Stimulated activated naive CD4-positive, alpha-beta T cell treated with Interleukin-2 at 50 U/mL for 16 hours (primary cell): ENCODE data around the gene RASGRP1.
A peak's percentile ranks its signal among the peaks of the same experiment; 100 is the strongest.
"Not testable (repeated sequence)": the region's sequence is repeated elsewhere in the genome, so short reads cannot be mapped to it uniquely, and the experiment has no call there.

ENCODE experiments used
- DNase-seq: peaks from one replicate; lab custom pipeline; 2025; lab: John Stamatoyannopoulos, UW

Gene RASGRP1

GRCh38 chr15:38564557-38565286 is at the start of gene RASGRP1:
RASGRP1 (minus strand) TSS chr15:38564814; CDS start chr15:38564628, 186 bp downstream.
- DNase-seq, result peak; percentile 83

- no peak for DNase-seq
Observed at GRCh38 chr15:38613085-38613484, 48.5 kb upstream of the RASGRP1 start.

- peak; percentile 50 for DNase-seq
Observed at GRCh38 chr15:38612159-38612863, 47.7 kb upstream of the RASGRP1 start.

- DNase-seq, result peak; percentile 53
Observed at GRCh38 chr15:38611228-38611627, 46.6 kb upstream of the RASGRP1 start.

GRCh38 chr15:38610748-38611147 is 46.1 kb upstream of the RASGRP1 start:
- peak; percentile 44 for DNase-seq

GRCh38 chr15:38609097-38609738 is 44.6 kb upstream of the RASGRP1 start:
- DNase-seq, result no peak

- no peak for DNase-seq
Observed at GRCh38 chr15:38608682-38609081, 44.1 kb upstream of the RASGRP1 start.

- DNase-seq, result no peak
Observed at GRCh38 chr15:38605744-38606143, 41.1 kb upstream of the RASGRP1 start.

- no peak for DNase-seq
Observed at GRCh38 chr15:38603672-38604071, 39.1 kb upstream of the RASGRP1 start.

GRCh38 chr15:38602910-38603670 is 38.5 kb upstream of the RASGRP1 start:
- no peak for DNase-seq

- no peak for DNase-seq
Observed at GRCh38 chr15:38600236-38600635, 35.6 kb upstream of the RASGRP1 start.

- DNase-seq, result no peak
Observed at GRCh38 chr15:38598749-38599148, 34.1 kb upstream of the RASGRP1 start.

GRCh38 chr15:38597219-38597800 is 32.7 kb upstream of the RASGRP1 start:
- DNase-seq, result no peak

GRCh38 chr15:38593524-38593923 is 28.9 kb upstream of the RASGRP1 start:
- no peak for DNase-seq

GRCh38 chr15:38589502-38589901 is 24.9 kb upstream of the RASGRP1 start:
- no peak for DNase-seq

- no peak for DNase-seq
Observed at GRCh38 chr15:38588672-38589071, 24.1 kb upstream of the RASGRP1 start.

- no peak for DNase-seq
Observed at GRCh38 chr15:38587214-38587613, 22.6 kb upstream of the RASGRP1 start.

GRCh38 chr15:38586005-38586404 is 21.4 kb upstream of the RASGRP1 start:
- not testable (repeated sequence) for DNase-seq

- DNase-seq, result no peak
Observed at GRCh38 chr15:38578626-38579025, 14.0 kb upstream of the RASGRP1 start.

GRCh38 chr15:38577424-38577987 is 12.9 kb upstream of the RASGRP1 start:
- DNase-seq, result no peak

GRCh38 chr15:38576837-38577236 is 12.2 kb upstream of the RASGRP1 start:
- no peak for DNase-seq

GRCh38 chr15:38576261-38576660 is 11.6 kb upstream of the RASGRP1 start:
- no peak for DNase-seq
